GM12892 (cell line): ENCODE data around the gene PTPRB.

Experiments used
- POLR2A ChIP-seq: IDR thresholded peaks from 2 replicates; pipeline ENCODE4 v1.6.1; 2011; ENCODE audit warnings: low read depth, low read length, control low read depth
- TAF1 ChIP-seq: IDR thresholded peaks from 2 replicates; pipeline ENCODE4 v1.6.1; 2011; ENCODE audit warnings: low read depth, mild to moderate bottlenecking, control low read depth, low read length, borderline replicate concordance

GRCh38 chr12:70486588-70486987 is 150.6 kb downstream of the PTPRB start:
- TF ChIP-seq POLR2A (no peak), TAF1 (no peak)
